Loucy (cell line): ENCODE results near the gene CHMP1A.

Experiments used
- H2AFZ ChIP-seq: fragments of 200-600 bp; sonication (generic); 2 replicates; pipeline ENCODE4 v1.6.0; 2016; ENCODE audit warnings: antibody characterized with exemption, mild to moderate bottlenecking, low read length, moderate library complexity
- H3F3A ChIP-seq: fragments of 200-600 bp; 2 replicates; pipeline ENCODE4 v1.6.0; 2016; ENCODE audit warnings: antibody characterized with exemption, low read depth, mild to moderate bottlenecking
- H3K27me3 ChIP-seq: fragments of 200-600 bp; sonication (generic); 2 replicates; pipeline ENCODE4 v1.6.1; 2014; ENCODE audit warnings: low read length, mild to moderate bottlenecking; ENCODE audit not compliant: insufficient read depth, poor library complexity, severe bottlenecking
- H3K36me3 ChIP-seq: fragments of 200-600 bp; sonication (generic); 2 replicates; pipeline ENCODE4 v1.6.1; 2016; ENCODE audit warnings: low read length; ENCODE audit not compliant: insufficient read depth
- H3K4me1 ChIP-seq: fragments of 200-600 bp; sonication (generic); 2 replicates; pipeline ENCODE4 v1.5.1; 2014; ENCODE audit warnings: low read length, mild to moderate bottlenecking; ENCODE audit not compliant: insufficient read depth, poor library complexity, severe bottlenecking
- H3K4me2 ChIP-seq: fragments of 200-600 bp; sonication (generic); 2 replicates; pipeline ENCODE4 v1.6.0; 2014; ENCODE audit warnings: antibody characterized with exemption, low read length, low read depth, mild to moderate bottlenecking; ENCODE audit not compliant: poor library complexity, severe bottlenecking
- H3K4me3 ChIP-seq: fragments of 200-600 bp; sonication (generic); 2 replicates; pipeline ENCODE4 v1.5.1; 2014; ENCODE audit warnings: low read length, mild to moderate bottlenecking, mixed read lengths; ENCODE audit not compliant: poor library complexity, severe bottlenecking
- H3K79me2 ChIP-seq: fragments of 200-600 bp; sonication (generic); 2 replicates; pipeline ENCODE4 v1.6.1; 2014; ENCODE audit warnings: low read length; ENCODE audit not compliant: insufficient read depth
- H3K9ac ChIP-seq: fragments of 200-600 bp; sonication (generic); 2 replicates; pipeline ENCODE4 v1.6.0; 2014; ENCODE audit warnings: mild to moderate bottlenecking, low read depth, low read length, moderate library complexity; ENCODE audit not compliant: poor library complexity, severe bottlenecking
- H3K9me2 ChIP-seq: fragments of 200-600 bp; sonication (generic); replicated peaks from 2 replicates; pipeline ENCODE4 v1.6.1; 2016; ENCODE audit warnings: low read depth, low read length, mixed read lengths
- H3K9me3 ChIP-seq: fragments of 200-600 bp; sonication (generic); 2 replicates; pipeline ENCODE4 v1.6.1; 2014; ENCODE audit warnings: mild to moderate bottlenecking, antibody characterized with exemption, low read length, low read depth; ENCODE audit not compliant: insufficient read depth
- H4K20me1 ChIP-seq: fragments of 200-600 bp; sonication (generic); 2 replicates; pipeline ENCODE4 v1.6.0; 2014; ENCODE audit warnings: antibody characterized with exemption, low read length, mild to moderate bottlenecking; ENCODE audit not compliant: insufficient read depth, poor library complexity, severe bottlenecking
- CTCF ChIP-seq: fragments of 200-600 bp; sonication (generic); conservative IDR thresholded peaks from 2 replicates; pipeline ENCODE4 v1.5.1; 2014; ENCODE audit warnings: mild to moderate bottlenecking, antibody characterized with exemption, low read length
- EZH2phosphoT487 ChIP-seq: fragments of 200-600 bp; IDR thresholded peaks from 2 replicates; pipeline ENCODE4 v1.6.1; 2018; ENCODE audit warnings: antibody characterized with exemption, mild to moderate bottlenecking, moderate library complexity, borderline replicate concordance

Gene CHMP1A

GRCh38 chr16:89604764-89605163 lies 52.7 kb downstream of the CHMP1A start:
- Histone ChIP-seq H3K9me2 (no peaks in the 10 kb centered on the region), H3F3A (no peaks in the 10 kb centered on the region), H3K36me3 (no peaks in the 10 kb centered on the region), H3K4me1 (peaks cover 7% of the 10 kb centered on the region), H4K20me1 (no peaks in the 10 kb centered on the region), H3K27me3 (no peaks in the 10 kb centered on the region), H2AFZ (no peak overlapping the region), H3K9ac (no peak overlapping the region), H3K9me3 (no peaks in the 10 kb centered on the region), H3K4me3 (no peak overlapping the region), H3K79me2 (no peaks in the 10 kb centered on the region), H3K4me2 (no peak overlapping the region)
- no peak for TF ChIP-seq CTCF
- TF ChIP-seq EZH2phosphoT487, result no peak

GRCh38 chr16:89602952-89603590 lies 54.4 kb downstream of the CHMP1A start:
- peak overlapping the region; percentile 54 for H3K4me2 ChIP-seq
- TF ChIP-seq CTCF (no peak), EZH2phosphoT487 (no peak)
- no peak overlapping the region for H3K9ac ChIP-seq
- H4K20me1 ChIP-seq, result no peaks in the 10 kb centered on the region
- H3K4me1 ChIP-seq, result peaks cover 7% of the 10 kb centered on the region
- H3K79me2 ChIP-seq, result no peaks in the 10 kb centered on the region
- no peaks in the 10 kb centered on the region for H3K36me3 ChIP-seq
- peak overlapping the region; percentile 38 for H3K4me3 ChIP-seq
- H3K27me3 ChIP-seq, result no peaks in the 10 kb centered on the region
- H3F3A ChIP-seq, result no peaks in the 10 kb centered on the region
- no peaks in the 10 kb centered on the region for H3K9me2 ChIP-seq
- no peaks in the 10 kb centered on the region for H3K9me3 ChIP-seq
- 0 out of 2 replicates have a peak overlapping the region, but pooled peaks have one; percentile 24 for H2AFZ ChIP-seq

- H3K27me3 ChIP-seq, result no peaks in the 10 kb centered on the region
- 0 out of 2 replicates have a peak overlapping the region, but pooled peaks have one; percentile 24 for H2AFZ ChIP-seq
- H3K4me3 ChIP-seq, result peak overlapping the region; percentile 38
- H3K4me2 ChIP-seq, result peak overlapping the region; percentile 54
- peaks cover 7% of the 10 kb centered on the region for H3K4me1 ChIP-seq
- no peaks in the 10 kb centered on the region for H3K9me2 ChIP-seq
- no peaks in the 10 kb centered on the region for H3K9me3 ChIP-seq
- no peak overlapping the region for H3K9ac ChIP-seq
- no peaks in the 10 kb centered on the region for H3F3A ChIP-seq
- no peaks in the 10 kb centered on the region for H3K36me3 ChIP-seq
- TF ChIP-seq CTCF (no peak), EZH2phosphoT487 (no peak)
- H4K20me1 ChIP-seq, result no peaks in the 10 kb centered on the region
- no peaks in the 10 kb centered on the region for H3K79me2 ChIP-seq
These were observed 55.1 kb downstream of the CHMP1A start for GRCh38 chr16:89602273-89602951.
